HG03457 (cell line): ENCODE data around the gene FARP2.
"Not testable (repeated sequence)": the region's sequence is repeated elsewhere in the genome, so short reads cannot be mapped to it uniquely, and the experiment has no call there.

Experiments used
- ATAC-seq: cut with Tn5 transposase; IDR thresholded peaks from one replicate; pipeline ENCODE4 v1.9.1; 2021; ENCODE audit warnings: moderate number of reproducible peaks; ENCODE audit not compliant: unreplicated experiment

The FARP2 gene

GRCh38 chr2:241359481-241360045 lies 3.5 kb downstream of the FARP2 start:
- no peak for ATAC-seq

GRCh38 chr2:241363426-241363825 lies 7.3 kb downstream of the FARP2 start:
- no peak for ATAC-seq

- ATAC-seq: no peak
Observed at GRCh38 chr2:241364781-241365180, 8.7 kb downstream of the FARP2 start.

- ATAC-seq: no peak
Observed at GRCh38 chr2:241366678-241367077, 10.6 kb downstream of the FARP2 start.

- no peak for ATAC-seq
Observed at GRCh38 chr2:241368643-241369042, 12.6 kb downstream of the FARP2 start.

GRCh38 chr2:241372361-241372992 lies 16.4 kb downstream of the FARP2 start:
- no peak for ATAC-seq

- ATAC-seq: no peak
Observed at GRCh38 chr2:241373446-241373845, 17.4 kb downstream of the FARP2 start.

- not testable (repeated sequence) for ATAC-seq
Observed at GRCh38 chr2:241373906-241374305, 17.8 kb downstream of the FARP2 start.

- ATAC-seq: no peak
Observed at GRCh38 chr2:241375300-241375699, 19.2 kb downstream of the FARP2 start.

GRCh38 chr2:241376808-241377207 lies 20.7 kb downstream of the FARP2 start:
- no peak for ATAC-seq

- no peak for ATAC-seq
Observed at GRCh38 chr2:241378816-241379215, 22.7 kb downstream of the FARP2 start.

- no peak for ATAC-seq
Observed at GRCh38 chr2:241379481-241380480, 23.7 kb downstream of the FARP2 start.

- no peak for ATAC-seq
Observed at GRCh38 chr2:241381872-241382271, 25.8 kb downstream of the FARP2 start.

GRCh38 chr2:241385450-241385849 lies 29.4 kb downstream of the FARP2 start:
- ATAC-seq: not testable (repeated sequence)

- ATAC-seq: no peak
Observed at GRCh38 chr2:241386519-241386918, 30.4 kb downstream of the FARP2 start.

GRCh38 chr2:241389697-241390096 lies 33.6 kb downstream of the FARP2 start:
- ATAC-seq: no peak

GRCh38 chr2:241390301-241391206 lies 34.5 kb downstream of the FARP2 start:
- no peak for ATAC-seq

GRCh38 chr2:241391892-241392665 lies 36.0 kb downstream of the FARP2 start:
- no peak for ATAC-seq

- ATAC-seq: not testable (repeated sequence)
Observed at GRCh38 chr2:241392753-241393152, 36.7 kb downstream of the FARP2 start.
